HCT116 (cell line): Measurements from ENCODE around the gene CTNNA1. TPM values are rescaled to one million over a fixed set of nuclear protein-coding genes. Genes with fewer than 3 reads are reported as not detected.

Source experiments
- ATAC-seq: fragments of 200-7000 bp; cut with Tn5 transposase; 2 replicates; pipeline ENCODE4 v1.9.1; 2020; ENCODE audit warnings: mild to moderate bottlenecking, moderate library complexity
- BruUV-seq: library from RNA; stranded (reverse); fragments of 400-500 nt; replicated peaks from 2 replicates; lab custom pipeline; 2021; lab: Mats Ljungman, UMichigan
- CTCF ChIA-PET: fragments of 300-600 bp; sonication (Branson Sonifier 250); formaldehyde crosslinking; loops from one replicate; lab custom pipeline; 2021; ENCODE audit warnings: antibody characterized with exemption; lab: Charles Lee
- POLR2A ChIA-PET: fragments of 300-600, 350-600 bp; sonication (Branson Sonifier 250); formaldehyde crosslinking; loops from one replicate; lab custom pipeline; 2021; ENCODE audit warnings: antibody characterized with exemption; lab: Charles Lee
- RAD21 ChIA-PET, 2 experiments: fragments of 300-600 bp; sonication (Branson Sonifier 250); formaldehyde crosslinking; loops; one replicate each; lab custom pipeline; 2023; ENCODE audit warnings: low total read pairs in 2 of 2; ENCODE audit not compliant: uncharacterized antibody in 2 of 2, unreplicated experiment in 2 of 2, low non-redundant PET in 1 of 2; lab: Charles Lee
- DNase-seq: peaks from one replicate; pipeline ENCODE4 v3.0.0-alpha.2; 2010; ENCODE audit warnings: low read depth, low spot score
- H2AFZ ChIP-seq: fragments of 200-600 bp; shearing (Covaris generic), sonication (generic); 2 replicates; pipeline ENCODE4 v1.6.1; 2017; ENCODE audit warnings: low read depth, mixed run types, mixed read lengths, antibody characterized with exemption, low read length; ENCODE audit not compliant: poor library complexity, severe bottlenecking
- H3K27ac ChIP-seq: 2 replicates; pipeline ENCODE4 v1.5.1; 2012; ENCODE audit warnings: low read depth, low read length
- H3K27me3 ChIP-seq: fragments of 200-600 bp; sonication (generic); 2 replicates; pipeline ENCODE4 v1.6.1; 2016; ENCODE audit warnings: mixed run types, low read length, mixed read lengths; ENCODE audit not compliant: insufficient read depth
- H3K36me3 ChIP-seq, 2 experiments: fragments of 200-500 bp in 1 of 2; fragments of 200-600 bp in 1 of 2; sonication (Bioruptor generic) in 1 of 2; sonication (generic) in 1 of 2; 2 replicates each; pipeline versions ENCODE4 v1.5.1 to v1.6.1; 2014 to 2016; ENCODE audit warnings: low read length in 2 of 2, inconsistent platforms in 1 of 2, mixed read lengths in 1 of 2, mixed run types in 1 of 2; ENCODE audit not compliant: insufficient read depth in 2 of 2, control insufficient read depth in 1 of 2
- H3K4me1 ChIP-seq, 2 experiments: fragments of 200-600 bp in 1 of 2; sonication (generic) in 1 of 2; 2 replicates each; pipeline versions ENCODE4 v1.5.1 to v1.6.1; 2012 to 2017; ENCODE audit warnings: low read length in 2 of 2, inconsistent platforms in 1 of 2, mild to moderate bottlenecking in 1 of 2, mixed read lengths in 1 of 2, mixed run types in 1 of 2, moderate library complexity in 1 of 2; ENCODE audit not compliant: insufficient read depth in 2 of 2, control insufficient read depth in 1 of 2
- H3K4me2 ChIP-seq: fragments of 200-600 bp; sonication (generic); 2 replicates; pipeline ENCODE4 v1.6.1; 2017; ENCODE audit warnings: mixed run types, low read length, mixed read lengths
- H3K4me3 ChIP-seq, 2 experiments: fragments of 200-600 bp in 1 of 2; sonication (generic) in 1 of 2; replicated peaks in 1 of 2; 2 replicates each; pipeline ENCODE4 v1.5.1; 2011 to 2016; ENCODE audit warnings: low read length in 2 of 2, control low read depth in 1 of 2, low read depth in 1 of 2, mild to moderate bottlenecking in 1 of 2, mixed read lengths in 1 of 2, mixed run types in 1 of 2
- H3K79me2 ChIP-seq: fragments of 200-600 bp; sonication (generic); 2 replicates; pipeline ENCODE4 v1.6.1; 2017; ENCODE audit warnings: mild to moderate bottlenecking, mixed run types, low read length, moderate library complexity, mixed read lengths; ENCODE audit not compliant: insufficient read depth
- H3K9ac ChIP-seq: fragments of 200-600 bp; sonication (generic); 2 replicates; pipeline ENCODE4 v1.6.1; 2016; ENCODE audit warnings: low read length, mixed read lengths
- H3K9me2 ChIP-seq: fragments of 200-600 bp; sonication (generic), shearing (Covaris generic); 2 replicates; pipeline ENCODE4 v1.6.1; 2017; ENCODE audit warnings: mixed run types, mild to moderate bottlenecking, moderate library complexity; ENCODE audit not compliant: insufficient read depth
- H3K9me3 ChIP-seq, 2 experiments: fragments of 200-500 bp in 1 of 2; fragments of 200-600 bp in 1 of 2; sonication (Bioruptor generic) in 1 of 2; sonication (generic) in 1 of 2; 2 replicates each; pipeline ENCODE4 v1.6.1; 2014 to 2017; ENCODE audit warnings: low read length in 2 of 2, mixed read lengths in 2 of 2, inconsistent platforms in 1 of 2, low read depth in 1 of 2, mild to moderate bottlenecking in 1 of 2, mixed run types in 1 of 2, moderate library complexity in 1 of 2; ENCODE audit not compliant: control insufficient read depth in 1 of 2, insufficient read depth in 1 of 2
- H4K20me1 ChIP-seq: fragments of 200-600 bp; sonication (generic), shearing (Covaris generic); 2 replicates; pipeline ENCODE4 v1.6.1; 2017; ENCODE audit warnings: mixed run types, mild to moderate bottlenecking, moderate library complexity; ENCODE audit not compliant: insufficient read depth
- ATF3 ChIP-seq: IDR thresholded peaks from 2 replicates; pipeline ENCODE4 v1.6.1; 2012
- CBX3 ChIP-seq: IDR thresholded peaks from 2 replicates; pipeline ENCODE4 v1.6.1; 2012; ENCODE audit warnings: low read depth
- CEBPB ChIP-seq: IDR thresholded peaks from 2 replicates; pipeline ENCODE4 v1.6.1; 2012; ENCODE audit warnings: low read depth
- CTCF ChIP-seq, 3 experiments: fragments of 200-600 bp in 1 of 3; sonication (generic) in 1 of 3; IDR thresholded peaks in 2 of 3; conservative IDR thresholded peaks in 1 of 3; 2 replicates each; pipeline ENCODE4 v1.5.1; 2012 to 2017; ENCODE audit warnings: low read depth in 2 of 3, low read length in 2 of 3, antibody characterized with exemption in 1 of 3, borderline replicate concordance in 1 of 3, control low read depth in 1 of 3, mild to moderate bottlenecking in 1 of 3, mixed read lengths in 1 of 3, mixed run types in 1 of 3, moderate library complexity in 1 of 3; ENCODE audit not compliant: insufficient read depth in 1 of 3
- EGR1 ChIP-seq: IDR thresholded peaks from 2 replicates; pipeline ENCODE4 v1.6.1; 2012; ENCODE audit warnings: low read depth
- ELF1 ChIP-seq: IDR thresholded peaks from 2 replicates; pipeline ENCODE4 v1.6.1; 2012; ENCODE audit warnings: low read depth, borderline replicate concordance
- EZH2 ChIP-seq: fragments of 200-600 bp; sonication (generic); IDR thresholded peaks from 2 replicates; pipeline ENCODE4 v1.6.1; 2017; ENCODE audit warnings: antibody characterized with exemption, mixed run types
- EZH2phosphoT487 ChIP-seq: fragments of 200-600 bp; IDR thresholded peaks from 2 replicates; pipeline ENCODE4 v1.6.1; 2018; ENCODE audit warnings: antibody characterized with exemption, borderline replicate concordance
- POLR2A ChIP-seq: IDR thresholded peaks from 2 replicates; pipeline ENCODE4 v1.7.0; 2011; ENCODE audit warnings: borderline replicate concordance; ENCODE audit not compliant: insufficient read depth, insufficient read length; ENCODE audit errors: extremely low read depth
- POLR2AphosphoS5 ChIP-seq: IDR thresholded peaks from 2 replicates; pipeline ENCODE4 v1.6.1; 2011; ENCODE audit warnings: mild to moderate bottlenecking, low read depth, low read length, moderate library complexity
- REST ChIP-seq: IDR thresholded peaks from 2 replicates; pipeline ENCODE4 v1.6.1; 2012; ENCODE audit warnings: low read depth
- TCF7L2 ChIP-seq: IDR thresholded peaks from 2 replicates; pipeline ENCODE4 v1.7.0; 2011; ENCODE audit warnings: borderline replicate concordance, inconsistent platforms; ENCODE audit not compliant: insufficient read depth, insufficient read length; ENCODE audit errors: extremely low read depth
- ZFX ChIP-seq: fragments of 450-650 bp; IDR thresholded peaks from 2 replicates; pipeline ENCODE4 v1.6.1; 2017
- ZNF274 ChIP-seq: fragments of 200-500 bp; sonication (Bioruptor generic); IDR thresholded peaks from 2 replicates; pipeline ENCODE4 v1.6.1; 2014; ENCODE audit warnings: mild to moderate bottlenecking, low read depth, low read length, inconsistent platforms
- intact Hi-C: fragments of 100-400 bp; cut with micrococcal nuclease; formaldehyde crosslinking; loops from 2 replicates; pipeline ENCODE4 v1.10.0; 2022
- total RNA-seq: library from RNA; stranded (reverse); gene quantifications from one replicate; pipeline ENCODE4 v1.2.1, GENCODE V29; 2021; ENCODE audit not compliant: unreplicated experiment
- TF ChIP-seq, protein P1 (sequence below): IDR thresholded peaks from 2 replicates; pipeline ENCODE4 v1.6.1; 2012
- TF ChIP-seq, protein P2 (sequence below): IDR thresholded peaks from 2 replicates; pipeline ENCODE4 v1.6.1; 2011; ENCODE audit warnings: mild to moderate bottlenecking, low read length, moderate library complexity; ENCODE audit not compliant: insufficient replicate concordance; ENCODE audit errors: extremely low read depth

Gene CTNNA1
- total RNA-seq, 1 experiment from 2014 or later: 313 TPM

GRCh38 chr5:138831703-138832102 lies 78.5 kb downstream of the CTNNA1 start:
- H2AFZ ChIP-seq: no peak overlapping the region
- POLR2A ChIA-PET: no interaction called here
- peaks cover 17 to 19% of the 10 kb centered on the region in 2 experiments; a peak in 3 of 4 replicates for H3K36me3 ChIP-seq
- no TSS peak for BruUV-seq
- no peak overlapping the region for H3K4me2 ChIP-seq
- H4K20me1 ChIP-seq: 0 out of 2 replicates have a peak, but pooled peaks cover 5% of the 10 kb centered on the region
- DNase-seq (no peak), ATAC-seq (no peak)
- H3K9me2 ChIP-seq: no peaks in the 10 kb centered on the region
- intact Hi-C loops: no loop called here
- H3K9me3 ChIP-seq: no peaks in the 10 kb centered on the region; a peak in 1 of 4 replicates
- H3K4me1 ChIP-seq: no peaks in the 10 kb centered on the region
- H3K9ac ChIP-seq: no peak overlapping the region
- CTCF ChIA-PET: no interaction called here
- no peaks in the 10 kb centered on the region for H3K27me3 ChIP-seq
- RAD21 ChIA-PET: no interaction called here
- H3K27ac ChIP-seq: no peak overlapping the region
- TF ChIP-seq ELF1: no peak
- no peak for TF ChIP-seq EZH2
- TF ChIP-seq ZFX: no peak
- TF ChIP-seq ZNF274: no peak
- no peak for TF ChIP-seq ATF3
- no peak for TF ChIP-seq CTCF (IDR thresholded peaks at IDR 0.05 in 2 of 3, conservative IDR thresholded peaks at IDR 0.05 in 1 of 3; ENCODE audit: borderline replicate concordance in 1 of 3, insufficient read depth in 1 of 3, low read depth in 2 of 3, low read length in 2 of 3)
- TF ChIP-seq, protein P1, sequence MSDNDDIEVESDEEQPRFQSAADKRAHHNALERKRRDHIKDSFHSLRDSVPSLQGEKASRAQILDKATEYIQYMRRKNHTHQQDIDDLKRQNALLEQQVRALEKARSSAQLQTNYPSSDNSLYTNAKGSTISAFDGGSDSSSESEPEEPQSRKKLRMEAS: no peak
- TF ChIP-seq EGR1: no peak
- no peak for TF ChIP-seq TCF7L2
- no peak for TF ChIP-seq CBX3
- TF ChIP-seq REST: no peak
- TF ChIP-seq, protein P2, sequence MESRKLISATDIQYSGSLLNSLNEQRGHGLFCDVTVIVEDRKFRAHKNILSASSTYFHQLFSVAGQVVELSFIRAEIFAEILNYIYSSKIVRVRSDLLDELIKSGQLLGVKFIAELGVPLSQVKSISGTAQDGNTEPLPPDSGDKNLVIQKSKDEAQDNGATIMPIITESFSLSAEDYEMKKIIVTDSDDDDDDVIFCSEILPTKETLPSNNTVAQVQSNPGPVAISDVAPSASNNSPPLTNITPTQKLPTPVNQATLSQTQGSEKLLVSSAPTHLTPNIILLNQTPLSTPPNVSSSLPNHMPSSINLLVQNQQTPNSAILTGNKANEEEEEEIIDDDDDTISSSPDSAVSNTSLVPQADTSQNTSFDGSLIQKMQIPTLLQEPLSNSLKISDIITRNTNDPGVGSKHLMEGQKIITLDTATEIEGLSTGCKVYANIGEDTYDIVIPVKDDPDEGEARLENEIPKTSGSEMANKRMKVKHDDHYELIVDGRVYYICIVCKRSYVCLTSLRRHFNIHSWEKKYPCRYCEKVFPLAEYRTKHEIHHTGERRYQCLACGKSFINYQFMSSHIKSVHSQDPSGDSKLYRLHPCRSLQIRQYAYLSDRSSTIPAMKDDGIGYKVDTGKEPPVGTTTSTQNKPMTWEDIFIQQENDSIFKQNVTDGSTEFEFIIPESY: no peak
- no peak for TF ChIP-seq CEBPB
- no peak for TF ChIP-seq POLR2AphosphoS5
- no peak for TF ChIP-seq POLR2A
- no peak for TF ChIP-seq EZH2phosphoT487
- TF ChIP-seq, all 23 proteins: peak for 0
- Histone ChIP-seq H3K79me2 (peaks cover 64% of the 10 kb centered on the region), H3K4me3 (no peak overlapping the region)
